ENCODE results near the gene ELFN2.

GRCh38 chr22:37425800-37426705 lies 1.2 kb downstream of the ELFN2 start:
- TF ChIP-seq EZH2phosphoT487 (IDR thresholded peaks at IDR 0.05; ENCODE audit: insufficient read depth, low read depth) (no peak), EZH2 (IDR thresholded peaks at IDR 0.05; ENCODE audit: insufficient read depth, poor library complexity, severe bottlenecking) (no peak)

Measured in GM23248 (cell line).